ENCODE data around the gene SPON1.

- TF ChIP-seq REST (IDR thresholded peaks at IDR 0.05; ENCODE audit: insufficient read depth in 1 of 2, low read depth in 2 of 2, low read length in 2 of 2) (no peak), POLR2AphosphoS5 (IDR thresholded peaks at IDR 0.05; ENCODE audit: low read depth, low read length) (no peak)
These were observed 73.9 kb downstream of the SPON1 start for GRCh38 chr11:14036469-14036868.

Measured in PFSK-1 (cell line).